Ureter (tissue), 1 donor: ENCODE data around the gene SPATA31E1. TPM values are rescaled to one million over a fixed set of nuclear protein-coding genes. Genes with fewer than 3 reads are reported as not detected.
"Not testable (repeated sequence)": the region's sequence is repeated elsewhere in the genome, so short reads cannot be mapped to it uniquely, and the experiment has no call there.

Experiments used
- DNase-seq: peaks from one replicate; pipeline ENCODE4 v3.0.0-alpha.2; 2020; ENCODE audit warnings: low spot score
- total RNA-seq: library from RNA; stranded (reverse); gene quantifications from one replicate; pipeline ENCODE4 v1.2.4, GENCODE V29; 2023
- donor health status: DM: yes; HTN: yes; CAD: no.

Gene SPATA31E1
- not detected for total RNA-seq

GRCh38 chr9:87882627-87883026 is at the start of gene SPATA31E1:
TSS of gene SPATA31E1 (plus strand) at chr9:87882877. CDS start at chr9:87882892, 15 bp downstream.
- peak; percentile 34 for DNase-seq

GRCh38 chr9:87834357-87834756 is 48.3 kb upstream of the SPATA31E1 start:
- DNase-seq: no peak

- no peak for DNase-seq
Observed at GRCh38 chr9:87836536-87836935, 46.1 kb upstream of the SPATA31E1 start.

GRCh38 chr9:87836951-87837705 is 45.5 kb upstream of the SPATA31E1 start:
- DNase-seq: no peak

GRCh38 chr9:87840134-87840533 is 42.5 kb upstream of the SPATA31E1 start:
- no peak for DNase-seq

- no peak for DNase-seq
Observed at GRCh38 chr9:87842878-87843585, 39.6 kb upstream of the SPATA31E1 start.

GRCh38 chr9:87844506-87844905 is 38.2 kb upstream of the SPATA31E1 start:
- DNase-seq: no peak

- not testable (repeated sequence) for DNase-seq
Observed at GRCh38 chr9:87847817-87848216, 34.9 kb upstream of the SPATA31E1 start.

GRCh38 chr9:87849144-87849758 is 33.4 kb upstream of the SPATA31E1 start:
- no peak for DNase-seq

- no peak for DNase-seq
Observed at GRCh38 chr9:87850391-87850790, 32.3 kb upstream of the SPATA31E1 start.

- not testable (repeated sequence) for DNase-seq
Observed at GRCh38 chr9:87851186-87851585, 31.5 kb upstream of the SPATA31E1 start.

GRCh38 chr9:87853302-87853701 is 29.4 kb upstream of the SPATA31E1 start:
- no peak for DNase-seq

- no peak for DNase-seq
Observed at GRCh38 chr9:87853876-87854579, 28.6 kb upstream of the SPATA31E1 start.

GRCh38 chr9:87854580-87854955 is 28.1 kb upstream of the SPATA31E1 start:
- DNase-seq: no peak

- DNase-seq: no peak
Observed at GRCh38 chr9:87855061-87855460, 27.6 kb upstream of the SPATA31E1 start.

GRCh38 chr9:87857141-87857947 is 25.3 kb upstream of the SPATA31E1 start:
- no peak for DNase-seq

- DNase-seq: no peak
Observed at GRCh38 chr9:87857948-87858335, 24.7 kb upstream of the SPATA31E1 start.

GRCh38 chr9:87859137-87859536 is 23.5 kb upstream of the SPATA31E1 start:
- DNase-seq: no peak

- DNase-seq: no peak
Observed at GRCh38 chr9:87859786-87860185, 22.9 kb upstream of the SPATA31E1 start.

- DNase-seq: no peak
Observed at GRCh38 chr9:87861332-87861731, 21.3 kb upstream of the SPATA31E1 start.

- DNase-seq: no peak
Observed at GRCh38 chr9:87862536-87863268, 20.0 kb upstream of the SPATA31E1 start.
